Thymus (tissue), 14 donors: ENCODE results near the gene AMOTL1. TPM values are rescaled to one million over a fixed set of nuclear protein-coding genes. Genes with fewer than 3 reads are reported as not detected.
A peak's percentile ranks its signal among the peaks of the same experiment; 100 is the strongest.

Source experiments
- DNase-seq, 9 donors: peaks; one replicate each; pipeline ENCODE4 v3.0.0-alpha.2; 2013; ENCODE audit warnings: low spot score in 9 of 9, low read depth in 6 of 9, missing footprints in 1 of 9
- H3K27ac ChIP-seq, 2 donors: one replicate each; pipeline ENCODE4 v1.5.1; 2013; ENCODE audit warnings: control low read depth in 1 of 2, low read depth in 1 of 2, low read length in 1 of 2, mild to moderate bottlenecking in 1 of 2, moderate library complexity in 1 of 2
- H3K27me3 ChIP-seq, 2 donors: one replicate each; pipeline ENCODE4 v1.5.1; 2013; ENCODE audit warnings: low read length in 1 of 2; ENCODE audit not compliant: control insufficient read depth in 2 of 2, insufficient read depth in 1 of 2
- H3K36me3 ChIP-seq, 2 donors: one replicate each; pipeline ENCODE4 v1.5.1; 2013; ENCODE audit warnings: low read length in 1 of 2, mild to moderate bottlenecking in 1 of 2, moderate library complexity in 1 of 2; ENCODE audit not compliant: control insufficient read depth in 2 of 2, insufficient read depth in 2 of 2
- H3K4me1 ChIP-seq, 2 donors: one replicate each; pipeline ENCODE4 v1.5.1; 2013; ENCODE audit warnings: low read length in 2 of 2; ENCODE audit not compliant: control insufficient read depth in 2 of 2, insufficient read depth in 2 of 2
- H3K4me3 ChIP-seq, 2 donors: one replicate each; pipeline ENCODE4 v1.5.1; 2013; ENCODE audit warnings: low read length in 2 of 2, control low read depth in 1 of 2, mild to moderate bottlenecking in 1 of 2
- H3K9me3 ChIP-seq, 2 donors: one replicate each; pipeline ENCODE4 v1.5.1; 2013; ENCODE audit warnings: low read length in 1 of 2, mild to moderate bottlenecking in 1 of 2; ENCODE audit not compliant: control insufficient read depth in 2 of 2, insufficient read depth in 1 of 2
- WGBS: extraction: QIAGEN DNeasy Blood & Tissue Kit; methylation state at CpG from one replicate; pipeline ENCODE4 v1.1.7; 2013; 5-methylcytosine and 5-hydroxymethylcytosine counted together
- long read RNA-seq, 10 donors: transcript quantifications; one replicate each; lab custom pipeline, GENCODE V29; 2026
- polyA plus RNA-seq: library from polyadenylated mRNA; stranded (reverse); fragments of 200-250 nt; gene quantifications from one replicate; pipeline ENCODE4 v1.2.3, GENCODE V29; 2013
- total RNA-seq: library from RNA; stranded (reverse); fragments of 120-200 nt; gene quantifications from one replicate; pipeline ENCODE4 v1.2.4, GENCODE V29; 2013
- donor health status: healthy.

AMOTL1 gene, protein sequence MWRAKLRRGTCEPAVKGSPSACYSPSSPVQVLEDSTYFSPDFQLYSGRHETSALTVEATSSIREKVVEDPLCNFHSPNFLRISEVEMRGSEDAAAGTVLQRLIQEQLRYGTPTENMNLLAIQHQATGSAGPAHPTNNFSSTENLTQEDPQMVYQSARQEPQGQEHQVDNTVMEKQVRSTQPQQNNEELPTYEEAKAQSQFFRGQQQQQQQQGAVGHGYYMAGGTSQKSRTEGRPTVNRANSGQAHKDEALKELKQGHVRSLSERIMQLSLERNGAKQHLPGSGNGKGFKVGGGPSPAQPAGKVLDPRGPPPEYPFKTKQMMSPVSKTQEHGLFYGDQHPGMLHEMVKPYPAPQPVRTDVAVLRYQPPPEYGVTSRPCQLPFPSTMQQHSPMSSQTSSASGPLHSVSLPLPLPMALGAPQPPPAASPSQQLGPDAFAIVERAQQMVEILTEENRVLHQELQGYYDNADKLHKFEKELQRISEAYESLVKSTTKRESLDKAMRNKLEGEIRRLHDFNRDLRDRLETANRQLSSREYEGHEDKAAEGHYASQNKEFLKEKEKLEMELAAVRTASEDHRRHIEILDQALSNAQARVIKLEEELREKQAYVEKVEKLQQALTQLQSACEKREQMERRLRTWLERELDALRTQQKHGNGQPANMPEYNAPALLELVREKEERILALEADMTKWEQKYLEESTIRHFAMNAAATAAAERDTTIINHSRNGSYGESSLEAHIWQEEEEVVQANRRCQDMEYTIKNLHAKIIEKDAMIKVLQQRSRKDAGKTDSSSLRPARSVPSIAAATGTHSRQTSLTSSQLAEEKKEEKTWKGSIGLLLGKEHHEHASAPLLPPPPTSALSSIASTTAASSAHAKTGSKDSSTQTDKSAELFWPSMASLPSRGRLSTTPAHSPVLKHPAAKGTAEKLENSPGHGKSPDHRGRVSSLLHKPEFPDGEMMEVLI
- total RNA-seq (31.8 TPM), polyA plus RNA-seq (10.5 TPM)
- long read RNA-seq, donor 1 = 0 reads
- long read RNA-seq, donor 2 = 0 reads
- long read RNA-seq, donor 3, full-length matches to known transcripts = 1 of 7 reads
- long read RNA-seq, donor 3, partial matches to known transcripts = 6 of 7 reads
- long read RNA-seq, donor 3, other reads (novel, unspliced or antisense) = 0 of 7 reads
- long read RNA-seq, donor 4 = 0 reads
- long read RNA-seq, donor 5 = 0 reads
- long read RNA-seq, donor 6, full-length matches to known transcripts = 1 of 7 reads
- long read RNA-seq, donor 6, partial matches to known transcripts = 6 of 7 reads
- long read RNA-seq, donor 6, other reads (novel, unspliced or antisense) = 0 of 7 reads
- long read RNA-seq, donor 7, partial matches to known transcripts = 5 of 7 reads
- long read RNA-seq, donor 7, other reads (novel, unspliced or antisense) = 0 of 7 reads
- long read RNA-seq, donor 8, partial matches to known transcripts = 0 of 1 reads
- long read RNA-seq, donor 8, other reads (novel, unspliced or antisense) = 0 of 1 reads
- long read RNA-seq, donor 9, full-length matches to known transcripts = 1 of 1 reads
- long read RNA-seq, donor 9, partial matches to known transcripts = 0 of 1 reads
- long read RNA-seq, donor 9, other reads (novel, unspliced or antisense) = 0 of 1 reads
- long read RNA-seq, donor 10, partial matches to known transcripts = 11 of 11 reads
- long read RNA-seq, donor 10, other reads (novel, unspliced or antisense) = 0 of 11 reads

DNA sequence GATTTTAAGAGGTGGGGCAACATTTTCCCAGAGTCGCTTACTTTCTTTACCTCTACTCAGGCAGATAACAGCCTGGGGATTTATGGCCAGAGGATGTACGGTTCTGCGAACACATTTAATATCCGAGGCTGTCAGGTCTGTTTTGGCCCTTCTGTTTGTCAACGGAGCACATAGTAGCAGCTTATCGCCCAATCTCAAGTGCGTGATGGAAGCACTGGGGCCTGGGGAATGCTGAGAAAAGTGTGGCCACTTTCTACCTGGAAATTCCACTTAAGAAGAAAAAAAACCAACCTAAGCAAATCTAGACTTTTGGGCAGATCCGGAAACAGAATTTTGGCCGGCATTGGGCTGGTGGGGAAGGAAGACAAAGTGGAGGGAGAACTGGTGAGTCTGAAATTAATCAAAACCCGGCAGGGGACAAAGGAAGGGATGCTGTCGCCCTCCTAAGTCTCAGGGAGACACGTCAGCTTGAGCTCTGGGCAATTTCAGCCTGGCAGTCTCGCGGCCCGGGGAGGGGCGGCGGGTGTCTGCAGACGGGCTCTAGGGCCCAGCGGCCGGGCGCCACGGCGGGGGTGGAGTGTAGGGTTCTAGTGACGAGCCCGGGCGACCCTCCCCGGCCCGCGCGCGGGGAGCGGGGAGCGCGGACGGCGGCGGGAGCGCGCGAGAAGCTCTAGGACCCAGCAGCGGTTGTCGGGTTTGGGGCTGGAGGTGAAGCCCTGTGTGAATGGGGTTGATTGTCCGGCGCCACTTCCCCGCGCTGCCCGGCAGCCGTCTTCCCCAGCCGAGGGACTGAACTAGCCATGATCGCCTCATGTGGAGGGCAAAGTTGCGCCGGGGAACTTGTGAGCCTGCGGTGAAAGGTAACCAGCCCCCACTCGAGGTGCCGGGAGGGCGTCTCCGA is at the start of gene AMOTL1:
Gene AMOTL1 (plus strand): TSS at position 656 of the 901 bp plus-strand sequence. CDS start 156 bp downstream, at position 812.
- Histone ChIP-seq H3K4me3 (peak within 1 kb of the TSS; percentile 65 to 75), H3K36me3 (no peaks in the 10 kb centered on the region), H3K9me3 (no peaks in the 10 kb centered on the region), H3K27ac (peak within 1 kb of the TSS; percentile 78 to 83), H3K4me1 (peaks cover 10 to 15% of the 10 kb centered on the region in 2 donors), H3K27me3 (peaks cover 0 to 15% of the 10 kb centered on the region in 2 donors)
- 6% methylated on average over 57 of the region's 57 CpGs for WGBS
- DNase-seq = peak in 7 of 9 donors; percentile 47 to 84 (median 66)

DNA sequence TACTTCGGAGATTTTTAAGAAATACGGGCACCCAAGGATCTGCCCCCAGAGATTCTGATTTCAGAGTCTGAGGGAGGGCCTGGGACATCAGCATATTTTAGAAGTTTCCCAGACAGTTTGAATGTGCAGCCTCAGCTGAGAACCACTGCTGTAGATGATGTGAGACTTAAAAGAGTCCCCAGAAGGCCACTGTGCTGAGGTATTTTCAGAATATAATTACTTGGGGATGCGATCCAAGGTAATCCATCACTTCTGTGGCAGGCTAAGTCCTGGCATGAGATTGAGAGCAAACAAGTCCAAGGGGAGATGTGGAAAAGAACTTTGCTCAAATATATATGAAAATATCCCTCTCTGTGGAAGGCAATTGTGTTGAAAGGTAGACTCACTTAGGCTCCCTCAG is 48.3 kb upstream of the AMOTL1 start:
- no peaks in the 10 kb centered on the region for H3K9me3 ChIP-seq
- no peaks in the 10 kb centered on the region for H3K4me1 ChIP-seq
- H3K4me3 ChIP-seq = no peak overlapping the region
- H3K27me3 ChIP-seq = no peaks in the 10 kb centered on the region
- H3K36me3 ChIP-seq = no peaks in the 10 kb centered on the region
- no peak for DNase-seq
- 94% methylated on average over 3 of the region's 3 CpGs for WGBS
- H3K27ac ChIP-seq = peak overlapping the region in 1 of 2 donors; percentile 23

DNA sequence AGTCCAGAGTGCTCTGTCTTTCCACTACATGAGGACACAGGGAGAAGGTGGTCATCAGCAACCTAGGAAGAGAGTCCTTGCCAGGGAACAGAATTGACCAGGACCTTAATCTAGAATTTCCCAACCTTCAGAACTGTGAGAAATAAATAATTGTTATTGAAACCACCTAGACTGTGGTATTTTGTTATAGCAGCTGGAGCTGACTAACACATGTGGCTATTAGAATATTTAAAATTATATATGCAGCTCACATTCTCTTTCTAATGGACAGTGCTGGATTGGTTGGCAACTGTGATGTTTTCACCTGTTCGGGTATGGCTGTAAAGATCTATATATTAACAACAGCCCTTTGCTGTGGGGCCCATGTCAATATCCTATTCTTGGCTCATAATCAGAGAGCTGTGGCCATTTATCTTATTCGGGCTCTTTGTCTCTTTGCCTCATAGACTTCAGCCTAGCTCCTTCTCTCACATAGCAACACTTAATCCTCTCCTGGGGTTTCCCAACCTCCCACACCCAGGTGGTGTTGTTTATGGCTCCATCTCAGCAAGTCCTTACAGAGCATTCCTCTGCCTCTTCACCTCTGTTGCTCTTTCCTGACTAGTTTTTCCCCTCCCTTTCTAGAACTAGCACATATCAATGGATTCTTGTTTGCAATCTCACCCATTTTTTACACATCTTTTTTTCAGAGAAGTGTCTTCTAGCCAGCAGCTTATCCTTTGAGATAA is 46.4 kb upstream of the AMOTL1 start:
- Histone ChIP-seq H3K4me1 (no peaks in the 10 kb centered on the region), H3K27ac (no peak overlapping the region)

DNA sequence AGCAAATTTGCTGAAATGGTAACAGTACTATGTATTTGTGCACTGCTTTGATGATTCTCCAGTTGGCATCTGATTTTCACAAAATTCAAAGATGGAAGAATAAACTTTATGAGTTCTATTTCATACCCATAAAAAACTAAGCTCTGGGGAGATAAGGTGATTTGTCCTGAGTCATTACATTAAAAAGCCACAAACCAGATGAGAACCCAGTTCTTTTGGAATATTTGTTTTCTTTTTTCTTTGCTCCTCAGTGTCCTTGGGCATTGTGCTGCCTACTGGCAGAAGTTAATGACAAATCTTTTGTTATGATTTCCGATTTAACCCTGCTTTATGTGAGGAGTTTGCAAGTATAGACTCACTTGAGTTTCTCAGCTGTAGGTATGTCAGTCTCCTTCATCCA is 45.4 kb upstream of the AMOTL1 start:
- DNase-seq = no peak
- Histone ChIP-seq H3K36me3 (no peaks in the 10 kb centered on the region), H3K27ac (no peak overlapping the region), H3K4me3 (no peak overlapping the region), H3K9me3 (no peaks in the 10 kb centered on the region), H3K27me3 (no peaks in the 10 kb centered on the region), H3K4me1 (no peaks in the 10 kb centered on the region)
- WGBS = 97% methylated on average over 1 of the region's 1 CpG

More for the DNA sequence above, 46.4 kb upstream of the AMOTL1 start:
- DNase-seq = no peak
- Histone ChIP-seq H3K4me3 (no peak overlapping the region), H3K27me3 (no peaks in the 10 kb centered on the region), H3K9me3 (no peaks in the 10 kb centered on the region), H3K36me3 (no peaks in the 10 kb centered on the region)
- 92% methylated on average over 2 of the region's 2 CpGs for WGBS

DNA sequence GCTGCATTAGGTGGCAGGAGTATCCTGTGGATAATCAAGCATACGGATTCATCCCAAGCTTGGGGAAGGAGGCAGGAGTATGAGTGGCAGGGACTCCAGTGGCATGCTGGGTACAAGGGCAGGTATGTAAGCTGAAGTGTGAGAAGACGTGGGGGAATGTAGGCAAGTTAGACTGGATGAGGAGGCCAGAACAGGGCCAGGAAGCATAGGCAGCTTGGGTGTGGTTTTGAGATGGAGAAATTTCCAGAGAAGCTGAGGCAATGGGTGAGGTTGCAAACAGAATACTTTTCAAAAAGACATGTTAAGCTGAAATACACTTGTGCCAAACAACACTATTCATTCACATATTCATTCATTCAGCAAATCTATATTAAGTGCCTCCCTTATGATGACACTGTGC is 43.1 kb upstream of the AMOTL1 start:
- H3K4me3 ChIP-seq = no peak overlapping the region
- H3K27me3 ChIP-seq = no peaks in the 10 kb centered on the region
- WGBS = 95% methylated on average over 2 of the region's 2 CpGs
- H3K4me1 ChIP-seq = no peaks in the 10 kb centered on the region
- no peak overlapping the region for H3K27ac ChIP-seq
- no peak for DNase-seq
- H3K9me3 ChIP-seq = no peaks in the 10 kb centered on the region
- H3K36me3 ChIP-seq = no peaks in the 10 kb centered on the region

DNA sequence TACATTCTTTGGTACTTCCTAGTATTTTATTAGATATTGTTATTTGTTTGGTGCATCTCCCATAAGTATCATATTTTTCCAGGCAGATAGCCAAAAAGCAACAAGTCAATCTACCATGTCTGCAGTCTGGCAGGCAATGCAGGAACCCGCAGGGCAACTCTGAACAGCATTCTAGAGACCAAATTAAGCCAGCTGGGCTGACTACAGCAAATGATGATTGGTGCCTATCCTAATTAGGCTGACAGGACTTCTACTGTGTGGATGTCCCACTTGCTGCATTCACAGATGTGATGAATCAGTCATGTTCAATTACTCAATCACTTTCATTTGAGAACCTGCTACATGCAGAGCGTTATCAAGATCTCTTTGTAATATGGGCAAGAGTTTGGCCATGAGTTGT is 40.3 kb upstream of the AMOTL1 start:
- Histone ChIP-seq H3K27me3 (no peaks in the 10 kb centered on the region), H3K36me3 (no peaks in the 10 kb centered on the region), H3K27ac (no peak overlapping the region), H3K9me3 (no peaks in the 10 kb centered on the region), H3K4me3 (no peak overlapping the region), H3K4me1 (no peaks in the 10 kb centered on the region)
- no peak for DNase-seq
- 96% methylated on average over 2 of the region's 2 CpGs for WGBS

DNA sequence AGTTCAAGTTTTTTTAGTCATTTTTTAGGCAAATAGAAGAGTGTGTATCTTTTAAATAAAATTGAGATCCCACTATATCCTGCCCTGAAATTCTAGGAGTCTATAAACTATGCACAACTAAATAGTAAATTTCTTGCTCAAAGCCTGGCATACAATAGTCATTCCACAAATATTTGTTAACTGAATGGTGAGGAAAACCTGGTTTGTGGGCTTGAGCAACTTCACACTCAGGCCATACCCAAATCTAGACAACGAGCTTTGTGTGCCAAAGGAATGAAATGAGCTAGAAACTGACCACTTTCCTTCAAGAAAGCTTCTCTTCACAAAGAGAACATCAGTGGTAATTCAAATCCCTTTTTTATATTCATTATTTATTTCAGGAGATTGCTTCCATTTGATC is 39.6 kb upstream of the AMOTL1 start:
- H3K9me3 ChIP-seq = no peaks in the 10 kb centered on the region
- H3K4me1 ChIP-seq = no peaks in the 10 kb centered on the region
- H3K27ac ChIP-seq = no peak overlapping the region
- no peaks in the 10 kb centered on the region for H3K36me3 ChIP-seq
- WGBS = 84% methylated on average over 1 of the region's 1 CpG
- H3K27me3 ChIP-seq = no peaks in the 10 kb centered on the region
- H3K4me3 ChIP-seq = no peak overlapping the region
- no peak for DNase-seq
